Ovary (tissue), 3 donors: ENCODE measurements around the gene ARCN1.
"Not testable (repeated sequence)": the region's sequence is repeated elsewhere in the genome, so short reads cannot be mapped to it uniquely, and the experiment has no call there.

Source experiments
- POLR2A ChIP-seq: fragments of 450-650 bp; IDR thresholded peaks from one replicate; pipeline ENCODE4 v1.6.1; 2017; ENCODE audit warnings: antibody characterized with exemption, mild to moderate bottlenecking, moderate library complexity
- TF ChIP-seq, protein P1 (sequence below), 3 donors: fragments of 450-650 bp in 2 of 3; fragments of 200-600 bp in 1 of 3; IDR thresholded peaks; one replicate each; pipeline versions ENCODE4 v1.5.1 to v1.8.0; 2016 to 2022; ENCODE audit warnings: antibody characterized with exemption in 3 of 3, mild to moderate bottlenecking in 1 of 3
- donor health status: DM: no; HTN: no; CAD: no.

DNA sequence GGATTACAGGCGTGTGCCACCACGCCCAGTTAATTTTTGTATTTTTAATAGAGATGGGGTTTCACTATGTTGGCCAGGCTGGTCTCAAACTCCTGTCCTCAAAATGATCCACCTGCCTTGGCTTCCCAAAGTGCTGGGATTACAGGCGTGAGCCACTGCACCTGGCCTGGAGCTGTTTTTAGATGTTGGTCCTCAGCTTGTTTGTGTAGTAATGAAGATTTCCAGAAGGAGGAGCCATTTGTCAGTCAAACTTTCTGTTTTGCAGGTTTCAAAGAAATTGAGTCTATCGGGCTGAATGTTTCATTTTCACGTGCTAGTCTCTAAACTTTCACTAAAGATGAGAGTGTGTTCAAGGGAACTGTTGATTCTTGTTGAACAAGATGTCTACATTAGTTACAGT lies 22.8 kb downstream of the ARCN1 start:
- TF ChIP-seq, protein P1, sequence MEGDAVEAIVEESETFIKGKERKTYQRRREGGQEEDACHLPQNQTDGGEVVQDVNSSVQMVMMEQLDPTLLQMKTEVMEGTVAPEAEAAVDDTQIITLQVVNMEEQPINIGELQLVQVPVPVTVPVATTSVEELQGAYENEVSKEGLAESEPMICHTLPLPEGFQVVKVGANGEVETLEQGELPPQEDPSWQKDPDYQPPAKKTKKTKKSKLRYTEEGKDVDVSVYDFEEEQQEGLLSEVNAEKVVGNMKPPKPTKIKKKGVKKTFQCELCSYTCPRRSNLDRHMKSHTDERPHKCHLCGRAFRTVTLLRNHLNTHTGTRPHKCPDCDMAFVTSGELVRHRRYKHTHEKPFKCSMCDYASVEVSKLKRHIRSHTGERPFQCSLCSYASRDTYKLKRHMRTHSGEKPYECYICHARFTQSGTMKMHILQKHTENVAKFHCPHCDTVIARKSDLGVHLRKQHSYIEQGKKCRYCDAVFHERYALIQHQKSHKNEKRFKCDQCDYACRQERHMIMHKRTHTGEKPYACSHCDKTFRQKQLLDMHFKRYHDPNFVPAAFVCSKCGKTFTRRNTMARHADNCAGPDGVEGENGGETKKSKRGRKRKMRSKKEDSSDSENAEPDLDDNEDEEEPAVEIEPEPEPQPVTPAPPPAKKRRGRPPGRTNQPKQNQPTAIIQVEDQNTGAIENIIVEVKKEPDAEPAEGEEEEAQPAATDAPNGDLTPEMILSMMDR (IDR thresholded peaks at IDR 0.05), result peak; percentile 10 to 59 (median 58)
- not testable (repeated sequence) for TF ChIP-seq POLR2A
